Stimulated activated CD4-positive, alpha-beta T cell treated with anti-CD3 and anti-CD28 coated beads, TNF-alpha, amount 100 ng/mL, for 24 hours (primary cell): ENCODE results near the gene NEK11.
"Not testable (repeated sequence)": the region's sequence is repeated elsewhere in the genome, so short reads cannot be mapped to it uniquely, and the experiment has no call there.

Experiments
- DNase-seq, 3 experiments: peaks; one replicate each; pipeline ENCODE4 v3.0.0-alpha.2; 2020; ENCODE audit warnings: low read depth in 3 of 3

The NEK11 gene

GRCh38 chr3:131299836-131300235, 273.2 kb downstream of the NEK11 start:
- no peak for DNase-seq

GRCh38 chr3:131303848-131304247, 277.2 kb downstream of the NEK11 start:
- no peak for DNase-seq

GRCh38 chr3:131304890-131305289, 278.2 kb downstream of the NEK11 start:
- no peak for DNase-seq

- DNase-seq: no peak
Measured at GRCh38 chr3:131306242-131306641, 279.6 kb downstream of the NEK11 start.

GRCh38 chr3:131314318-131314717, 287.6 kb downstream of the NEK11 start:
- no peak for DNase-seq

- no peak for DNase-seq
Measured at GRCh38 chr3:131315162-131315561, 288.5 kb downstream of the NEK11 start.

- DNase-seq: no peak
Measured at GRCh38 chr3:131317667-131318066, 291.0 kb downstream of the NEK11 start.

GRCh38 chr3:131323014-131323413, 296.3 kb downstream of the NEK11 start:
- no peak for DNase-seq

GRCh38 chr3:131323792-131324191, 297.1 kb downstream of the NEK11 start:
- no peak for DNase-seq

- no peak for DNase-seq
Measured at GRCh38 chr3:131324923-131325322, 298.2 kb downstream of the NEK11 start.

- no peak for DNase-seq
Measured at GRCh38 chr3:131326307-131326706, 299.6 kb downstream of the NEK11 start.

- no peak for DNase-seq
Measured at GRCh38 chr3:131328721-131329120, 302.0 kb downstream of the NEK11 start.

- no peak for DNase-seq
Measured at GRCh38 chr3:131329774-131330173, 303.1 kb downstream of the NEK11 start.

- DNase-seq: not testable (repeated sequence)
Measured at GRCh38 chr3:131331456-131332085, 304.9 kb downstream of the NEK11 start.

GRCh38 chr3:131338948-131339640, 312.4 kb downstream of the NEK11 start:
- no peak for DNase-seq

GRCh38 chr3:131341761-131342160, 315.1 kb downstream of the NEK11 start:
- DNase-seq: no peak

- DNase-seq: no peak
Measured at GRCh38 chr3:131348911-131349310, 322.2 kb downstream of the NEK11 start.

- no peak for DNase-seq
Measured at GRCh38 chr3:131349454-131349853, 322.8 kb downstream of the NEK11 start.

- DNase-seq: no peak
Measured at GRCh38 chr3:131349946-131350347, 323.3 kb downstream of the NEK11 start.

- DNase-seq: no peak
Measured at GRCh38 chr3:131350506-131350905, 323.8 kb downstream of the NEK11 start.

- no peak for DNase-seq
Measured at GRCh38 chr3:131353016-131353877, 326.6 kb downstream of the NEK11 start.

- no peak for DNase-seq
Measured at GRCh38 chr3:131353986-131354385, 327.3 kb downstream of the NEK11 start.
